Myocyte (in vitro differentiated cells): ENCODE measurements around the gene RSL1D1. TPM values are rescaled to one million over a fixed set of nuclear protein-coding genes. Genes with fewer than 3 reads are reported as not detected.
"Not testable (repeated sequence)": the region's sequence is repeated elsewhere in the genome, so short reads cannot be mapped to it uniquely, and the experiment has no call there.

ENCODE experiments used
- DNase-seq: peaks from one replicate; pipeline ENCODE4 v3.0.0-alpha.2; 2012; ENCODE audit warnings: low read depth
- total RNA-seq: library from RNA; depleted of rRNA; stranded (reverse); fragments of >200 nt; gene quantifications from 2 replicates; pipeline ENCODE4 v1.2.3, GENCODE V29; 2014

Gene RSL1D1
- total RNA-seq, 1 donor from 2014 or later, result 260 TPM

DNA sequence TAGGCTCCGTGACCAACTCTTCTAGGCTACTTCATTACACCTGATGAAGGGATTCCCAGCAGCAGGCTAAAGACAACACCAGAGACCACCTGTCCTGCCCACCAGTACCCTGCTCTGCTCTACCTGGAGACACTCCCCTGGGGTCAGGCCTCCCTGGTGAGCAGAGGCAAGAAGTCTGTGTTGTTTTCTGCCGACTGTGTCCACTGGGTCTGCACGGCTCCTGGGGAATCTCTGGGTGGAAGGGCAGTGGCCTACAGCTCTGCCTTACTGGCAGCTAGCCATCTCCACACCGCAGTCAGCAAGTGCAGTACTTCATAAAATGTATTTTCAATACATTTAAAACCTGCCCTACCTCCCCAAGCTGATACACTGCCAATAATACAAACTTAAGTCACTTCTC lies 6.8 kb downstream of the RSL1D1 start:
- DNase-seq, result no peak

DNA sequence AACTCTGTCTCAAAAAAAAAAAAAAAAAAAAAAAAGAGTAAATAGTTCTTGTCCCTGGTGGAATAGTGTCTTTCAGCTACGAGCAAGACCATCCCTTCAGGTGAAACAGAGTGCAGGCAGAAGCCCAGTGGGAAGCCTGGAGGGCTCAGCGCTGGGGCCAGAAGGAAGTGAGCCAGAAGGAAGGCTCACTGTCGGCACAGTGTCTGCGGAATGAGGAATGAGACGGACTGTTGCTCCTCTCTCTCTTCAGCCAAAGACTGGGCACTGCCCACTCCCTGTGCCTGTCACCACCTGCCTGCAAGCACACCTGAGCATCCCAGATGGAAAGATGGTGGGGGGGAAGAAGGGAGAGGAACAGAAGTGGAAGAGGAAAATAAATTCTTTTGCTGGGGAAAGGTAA lies 7.5 kb downstream of the RSL1D1 start:
- DNase-seq, result no peak

DNA sequence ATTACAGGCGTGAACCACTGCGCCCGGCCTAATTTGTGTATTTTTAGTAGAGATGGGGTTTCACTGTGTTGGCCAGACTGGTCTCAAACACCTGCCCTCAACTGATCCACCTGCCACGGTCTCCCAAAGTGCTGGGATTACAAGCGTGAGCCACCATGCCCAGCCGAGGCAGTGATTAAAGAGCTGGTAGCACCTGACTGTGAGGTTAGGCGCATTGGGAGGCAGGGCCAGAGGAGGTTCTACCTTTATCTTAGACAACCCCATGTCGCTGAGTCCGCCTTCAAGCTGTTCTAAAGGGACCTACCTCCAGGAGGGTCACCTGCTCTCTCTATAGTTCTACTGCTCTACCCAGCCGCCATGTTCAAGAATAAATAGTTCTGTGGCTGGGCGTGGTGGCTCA lies 8.1 kb downstream of the RSL1D1 start:
- no peak for DNase-seq

DNA sequence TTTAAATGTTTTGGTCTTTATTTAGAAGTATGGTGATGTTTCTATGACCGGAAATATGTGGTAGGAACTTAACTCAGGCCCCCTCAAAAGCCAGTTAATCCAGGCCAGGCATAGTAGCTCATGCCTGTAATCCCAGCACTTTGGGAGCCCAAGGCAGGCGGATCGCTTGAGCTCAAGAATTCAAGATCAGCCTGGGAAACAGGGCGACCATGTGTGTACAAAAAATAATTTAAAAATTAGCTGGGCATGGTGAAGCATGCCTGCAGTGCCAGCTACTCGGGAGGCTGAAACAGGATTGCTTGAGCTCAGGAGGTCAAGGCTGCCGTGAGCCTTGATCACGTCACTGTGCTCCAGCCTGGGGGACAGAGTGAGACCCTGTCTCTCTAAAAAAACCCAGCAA lies 10.3 kb downstream of the RSL1D1 start:
- no peak for DNase-seq

DNA sequence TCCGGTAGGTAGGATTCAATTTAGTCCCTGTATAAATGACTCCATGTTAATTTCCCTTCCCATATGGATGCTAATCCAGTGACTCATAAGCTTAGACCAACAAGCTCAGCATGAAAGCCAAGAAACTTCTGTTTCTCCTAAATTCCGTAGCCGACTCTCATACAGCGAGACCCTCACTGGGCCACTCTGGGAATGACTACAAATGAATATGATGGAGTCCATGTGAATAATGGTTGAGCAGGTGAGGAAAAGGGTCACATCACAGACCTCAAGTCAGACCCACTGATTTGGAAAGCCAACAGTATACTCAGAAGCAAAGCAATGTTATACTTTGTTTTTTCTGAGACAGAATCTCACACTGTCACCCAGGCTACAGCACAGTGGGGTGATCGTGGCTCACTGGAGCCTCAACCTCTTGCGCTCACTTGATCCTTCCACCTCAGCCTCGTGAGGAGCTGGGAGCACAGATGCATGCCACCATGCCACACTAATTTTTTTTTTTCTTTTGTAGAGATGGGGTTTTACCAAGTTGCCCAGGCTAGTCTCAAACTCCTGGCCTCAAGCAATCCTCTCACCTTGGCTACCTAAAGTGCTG lies 14.6 kb downstream of the RSL1D1 start:
- DNase-seq, result peak; percentile 46

GRCh38 chr16:11835891-11836649 lies 15.3 kb downstream of the RSL1D1 start:
- peak; percentile 57 for DNase-seq

GRCh38 chr16:11835309-11835708 lies 16.0 kb downstream of the RSL1D1 start:
- DNase-seq, result no peak

DNA sequence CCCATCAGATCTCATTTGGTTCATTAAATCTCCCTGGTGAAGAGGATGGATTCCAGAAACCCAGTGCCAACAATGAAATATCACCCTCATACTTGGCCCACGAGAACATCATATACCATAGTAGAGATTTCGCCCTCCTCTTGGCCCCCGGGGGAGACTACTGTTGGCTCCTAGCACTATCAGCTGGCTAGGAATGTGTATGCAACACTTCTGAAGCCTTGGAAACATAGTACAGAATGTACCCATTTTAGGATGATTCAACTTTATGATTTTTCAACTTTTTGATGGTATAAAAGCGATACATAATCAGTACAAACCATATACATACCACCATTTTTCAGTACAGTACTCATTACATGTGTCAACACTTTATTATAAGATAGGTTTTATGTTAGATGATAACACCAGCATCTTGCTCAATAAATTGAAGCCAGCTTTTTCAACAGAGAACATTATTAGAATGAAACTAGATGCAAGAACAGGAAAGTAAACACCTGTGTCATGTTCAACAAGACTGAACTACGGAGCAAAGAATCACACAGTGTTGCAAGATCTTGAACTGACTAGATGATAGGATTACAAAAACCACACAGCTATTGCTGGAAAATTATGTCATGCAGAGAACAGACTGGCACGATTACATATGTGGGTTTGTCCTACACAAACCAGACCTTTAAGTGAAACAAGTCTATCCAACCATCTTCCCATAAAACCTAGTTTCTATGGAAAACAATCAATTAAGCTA lies 17.2 kb downstream of the RSL1D1 start:
- DNase-seq, result peak; percentile 81

DNA sequence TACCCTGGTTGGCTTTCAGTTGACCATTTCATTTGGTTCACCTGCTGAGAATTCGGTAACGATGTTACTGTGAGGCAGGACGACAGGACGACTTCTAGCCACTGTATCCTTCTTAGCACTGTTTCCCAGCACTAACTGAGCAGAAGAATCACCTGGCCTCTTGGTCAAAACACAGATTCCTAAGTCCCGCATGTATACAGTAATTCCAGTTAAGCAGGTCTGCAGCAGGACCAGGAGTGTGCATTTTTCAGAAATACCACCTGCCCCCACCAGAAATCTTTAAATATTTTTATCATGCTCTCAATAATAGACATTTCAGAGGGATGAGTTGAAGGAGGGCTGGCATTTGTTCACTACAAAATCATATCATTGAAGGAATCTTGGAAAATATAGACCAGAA lies 22.6 kb downstream of the RSL1D1 start:
- no peak for DNase-seq

GRCh38 chr16:11825520-11826165 lies 25.7 kb downstream of the RSL1D1 start:
- not testable (repeated sequence) for DNase-seq

GRCh38 chr16:11824362-11824761 lies 27.0 kb downstream of the RSL1D1 start:
- peak; percentile 75 for DNase-seq

DNA sequence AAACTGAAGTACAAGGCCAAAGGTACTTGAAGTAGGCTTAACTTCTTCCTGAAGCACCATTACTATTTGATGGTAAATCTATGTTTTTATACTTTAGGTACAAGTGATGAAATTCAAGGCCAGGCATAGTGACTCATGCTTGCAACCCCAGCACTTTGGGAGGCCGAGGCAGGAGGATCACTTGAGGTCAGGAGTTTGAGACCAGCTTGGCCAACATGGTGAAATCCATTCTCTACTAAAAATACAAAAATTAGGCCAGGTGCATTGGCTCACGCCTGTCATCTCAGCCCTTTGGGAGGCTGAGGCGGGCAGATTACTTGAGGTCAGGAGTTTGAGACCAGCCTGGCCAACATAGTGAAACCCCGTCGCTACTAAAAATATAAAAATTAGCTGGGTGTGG lies 27.7 kb downstream of the RSL1D1 start:
- not testable (repeated sequence) for DNase-seq

- no peak for DNase-seq
These were observed 31.5 kb downstream of the RSL1D1 start for GRCh38 chr16:11819798-11820197.

GRCh38 chr16:11818970-11819369 lies 32.4 kb downstream of the RSL1D1 start:
- DNase-seq, result not testable (repeated sequence)

DNA sequence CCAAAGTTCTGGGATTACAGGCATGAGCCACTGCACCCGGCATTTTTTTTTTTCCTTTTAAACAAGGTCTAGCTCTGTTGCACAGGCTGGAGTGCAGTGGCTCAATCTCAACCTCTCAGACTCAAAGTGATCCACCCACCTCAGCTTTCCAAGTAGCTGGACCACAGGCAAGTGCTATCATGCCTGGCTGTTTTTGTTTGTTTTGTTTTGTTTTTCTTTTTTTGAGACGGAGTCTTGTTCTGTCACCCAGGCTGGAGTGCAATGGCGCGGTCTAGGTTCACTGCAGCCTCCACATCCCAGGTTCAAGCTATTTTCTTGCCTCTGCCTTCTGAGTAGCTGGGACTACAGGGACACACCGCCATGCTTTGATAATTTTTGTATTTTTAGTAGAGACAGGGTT lies 35.2 kb downstream of the RSL1D1 start:
- DNase-seq, result no peak

- not testable (repeated sequence) for DNase-seq
These were observed 36.5 kb downstream of the RSL1D1 start for GRCh38 chr16:11814800-11815199.

- no peak for DNase-seq
These were observed 44.6 kb downstream of the RSL1D1 start for GRCh38 chr16:11806721-11807120.

GRCh38 chr16:11805556-11805955 lies 45.8 kb downstream of the RSL1D1 start:
- no peak for DNase-seq

GRCh38 chr16:11801481-11802021 lies 49.8 kb downstream of the RSL1D1 start:
- DNase-seq, result no peak

GRCh38 chr16:11800382-11800718 lies 51.0 kb downstream of the RSL1D1 start:
- DNase-seq, result no peak

DNA sequence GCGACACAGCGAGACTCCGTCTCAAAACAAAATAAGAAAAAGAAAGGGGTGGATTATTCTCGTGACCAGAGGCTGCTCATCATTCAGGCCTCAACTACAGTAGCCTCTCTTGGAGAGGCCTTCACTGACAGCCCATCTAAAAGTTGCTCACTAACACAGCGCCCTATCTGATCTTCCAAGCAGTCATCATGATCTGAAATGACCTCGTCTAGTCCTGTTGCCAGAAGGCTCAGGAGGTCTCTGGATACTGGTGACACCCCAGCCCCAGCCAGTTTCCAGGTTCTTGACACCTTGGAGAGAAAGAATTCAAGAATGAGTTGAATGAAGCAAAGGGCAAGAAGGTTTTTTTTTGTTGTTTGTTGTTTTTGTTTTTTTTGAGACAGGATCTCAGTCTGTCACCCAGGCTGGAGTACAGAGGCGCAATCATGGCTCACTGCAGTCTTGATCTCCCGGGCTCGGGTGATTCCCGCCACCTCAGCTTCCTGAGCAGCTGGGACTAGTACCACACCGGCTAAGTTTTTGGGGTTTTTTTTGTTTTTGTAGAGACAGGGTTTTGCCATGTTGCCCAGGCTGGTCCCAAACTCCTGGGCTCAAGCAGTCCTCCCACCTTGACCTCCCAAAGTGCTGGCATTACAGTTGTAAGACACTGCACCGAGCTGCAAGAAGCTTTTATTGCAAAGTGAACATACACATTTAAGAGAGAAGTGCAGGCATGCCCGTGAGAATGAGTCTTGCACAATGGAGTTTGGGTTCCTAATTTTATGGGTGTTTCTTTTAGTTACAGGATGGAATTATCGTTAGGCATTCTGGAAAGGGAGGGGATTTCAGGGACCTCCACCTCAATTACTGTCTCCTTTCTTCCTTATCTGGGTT lies 51.6 kb downstream of the RSL1D1 start:
- DNase-seq, result no peak
